Mucosa of stomach (tissue), 1 donor: ENCODE results near the gene EDEM1.

Source experiments
- H3K27me3 ChIP-seq: one replicate; pipeline ENCODE4 v1.7.0; 2013; ENCODE audit warnings: mild to moderate bottlenecking, low read length; ENCODE audit not compliant: control insufficient read depth, insufficient read depth
- H3K36me3 ChIP-seq: one replicate; pipeline ENCODE4 v1.7.0; 2013; ENCODE audit warnings: low read length; ENCODE audit not compliant: control insufficient read depth, insufficient read depth
- H3K4me1 ChIP-seq: one replicate; pipeline ENCODE4 v1.7.0; 2013; ENCODE audit warnings: mild to moderate bottlenecking, low read length; ENCODE audit not compliant: control insufficient read depth, insufficient read depth
- H3K4me3 ChIP-seq: one replicate; pipeline ENCODE4 v1.7.0; 2013; ENCODE audit warnings: low read length
- H3K9ac ChIP-seq: one replicate; pipeline ENCODE4 v1.7.0; 2013; ENCODE audit warnings: mild to moderate bottlenecking, low read length, moderate library complexity
- H3K9me3 ChIP-seq: one replicate; pipeline ENCODE4 v1.7.0; 2013; ENCODE audit warnings: mild to moderate bottlenecking, low read length, moderate library complexity; ENCODE audit not compliant: control insufficient read depth
- donor health status: Pancreatic carcinoma.

EDEM1 gene

GRCh38 chr3:5194801-5195509 lies 7.4 kb downstream of the EDEM1 start:
- no peak overlapping the region for H3K9ac ChIP-seq
- H3K4me1 ChIP-seq: peaks cover 15% of the 10 kb centered on the region
- no peaks in the 10 kb centered on the region for H3K9me3 ChIP-seq
- no peaks in the 10 kb centered on the region for H3K36me3 ChIP-seq
- no peaks in the 10 kb centered on the region for H3K27me3 ChIP-seq
- no peak overlapping the region for H3K4me3 ChIP-seq

GRCh38 chr3:5195605-5196004 lies 8.1 kb downstream of the EDEM1 start:
- Histone ChIP-seq H3K36me3 (no peaks in the 10 kb centered on the region), H3K9me3 (no peaks in the 10 kb centered on the region), H3K27me3 (no peaks in the 10 kb centered on the region), H3K4me3 (no peak overlapping the region), H3K4me1 (peaks cover 12% of the 10 kb centered on the region), H3K9ac (no peak overlapping the region)

- Histone ChIP-seq H3K9me3 (no peaks in the 10 kb centered on the region), H3K9ac (no peak overlapping the region), H3K4me1 (peaks cover 7% of the 10 kb centered on the region), H3K36me3 (no peaks in the 10 kb centered on the region), H3K27me3 (no peaks in the 10 kb centered on the region), H3K4me3 (no peak overlapping the region)
Measured at GRCh38 chr3:5197022-5197421, 9.5 kb downstream of the EDEM1 start.

- H3K27me3 ChIP-seq: no peaks in the 10 kb centered on the region
- H3K9me3 ChIP-seq: no peaks in the 10 kb centered on the region
- H3K36me3 ChIP-seq: no peaks in the 10 kb centered on the region
- no peak overlapping the region for H3K9ac ChIP-seq
- peaks cover 5% of the 10 kb centered on the region for H3K4me1 ChIP-seq
- no peak overlapping the region for H3K4me3 ChIP-seq
Measured at GRCh38 chr3:5197470-5198312, 10.2 kb downstream of the EDEM1 start.

- no peak overlapping the region for H3K4me3 ChIP-seq
- H3K9ac ChIP-seq: no peak overlapping the region
- H3K9me3 ChIP-seq: no peaks in the 10 kb centered on the region
- H3K4me1 ChIP-seq: peaks cover 5% of the 10 kb centered on the region
- H3K27me3 ChIP-seq: no peaks in the 10 kb centered on the region
- no peaks in the 10 kb centered on the region for H3K36me3 ChIP-seq
Measured at GRCh38 chr3:5198313-5198677, 10.8 kb downstream of the EDEM1 start.

GRCh38 chr3:5198986-5199731 lies 11.7 kb downstream of the EDEM1 start:
- Histone ChIP-seq H3K9ac (no peak overlapping the region), H3K4me1 (peaks cover 5% of the 10 kb centered on the region)

GRCh38 chr3:5201536-5201935 lies 14.0 kb downstream of the EDEM1 start:
- Histone ChIP-seq H3K9ac (no peak overlapping the region), H3K27me3 (no peaks in the 10 kb centered on the region), H3K4me3 (no peak overlapping the region), H3K4me1 (no peaks in the 10 kb centered on the region), H3K9me3 (no peaks in the 10 kb centered on the region), H3K36me3 (peaks cover 4% of the 10 kb centered on the region)

More at GRCh38 chr3:5198986-5199731, 11.7 kb downstream of the EDEM1 start:
- no peaks in the 10 kb centered on the region for H3K27me3 ChIP-seq
- H3K9me3 ChIP-seq: no peaks in the 10 kb centered on the region
- no peak overlapping the region for H3K4me3 ChIP-seq
- no peaks in the 10 kb centered on the region for H3K36me3 ChIP-seq

- Histone ChIP-seq H3K27me3 (no peaks in the 10 kb centered on the region), H3K9ac (no peak overlapping the region), H3K9me3 (no peaks in the 10 kb centered on the region), H3K4me1 (no peaks in the 10 kb centered on the region), H3K4me3 (no peak overlapping the region), H3K36me3 (peaks cover 4% of the 10 kb centered on the region)
Measured at GRCh38 chr3:5202222-5202621, 14.7 kb downstream of the EDEM1 start.

GRCh38 chr3:5205165-5205941 lies 17.8 kb downstream of the EDEM1 start:
- no peak overlapping the region for H3K9ac ChIP-seq
- no peak overlapping the region for H3K4me3 ChIP-seq
- H3K27me3 ChIP-seq: no peaks in the 10 kb centered on the region
- H3K36me3 ChIP-seq: peaks cover 4% of the 10 kb centered on the region
- peaks cover 7% of the 10 kb centered on the region for H3K4me1 ChIP-seq
- H3K9me3 ChIP-seq: no peaks in the 10 kb centered on the region

GRCh38 chr3:5210926-5211325 lies 23.4 kb downstream of the EDEM1 start:
- Histone ChIP-seq H3K4me1 (peaks cover 16% of the 10 kb centered on the region), H3K4me3 (no peak overlapping the region), H3K9me3 (no peaks in the 10 kb centered on the region), H3K9ac (no peak overlapping the region), H3K27me3 (no peaks in the 10 kb centered on the region), H3K36me3 (peaks cover 26% of the 10 kb centered on the region)

- Histone ChIP-seq H3K9ac (no peak overlapping the region), H3K4me1 (peaks cover 16% of the 10 kb centered on the region), H3K4me3 (no peak overlapping the region), H3K9me3 (no peaks in the 10 kb centered on the region), H3K27me3 (no peaks in the 10 kb centered on the region), H3K36me3 (peaks cover 26% of the 10 kb centered on the region)
Measured at GRCh38 chr3:5212628-5213573, 25.4 kb downstream of the EDEM1 start.
